OCI-LY3 (cell line): ENCODE results near the gene RING1.

Experiments
- EZH2phosphoT487 ChIP-seq: fragments of 200-600 bp; shearing (Covaris generic); IDR thresholded peaks from 2 replicates; pipeline ENCODE4 v1.6.1; 2018; ENCODE audit warnings: antibody characterized with exemption, mixed run types, low read depth
- TF ChIP-seq, protein P1 (sequence below): fragments of 200-600, 300-600 bp; sonication (generic); IDR thresholded peaks from 2 replicates; pipeline ENCODE4 v1.5.1; 2014; ENCODE audit warnings: antibody characterized with exemption, low read length, low read depth

DNA sequence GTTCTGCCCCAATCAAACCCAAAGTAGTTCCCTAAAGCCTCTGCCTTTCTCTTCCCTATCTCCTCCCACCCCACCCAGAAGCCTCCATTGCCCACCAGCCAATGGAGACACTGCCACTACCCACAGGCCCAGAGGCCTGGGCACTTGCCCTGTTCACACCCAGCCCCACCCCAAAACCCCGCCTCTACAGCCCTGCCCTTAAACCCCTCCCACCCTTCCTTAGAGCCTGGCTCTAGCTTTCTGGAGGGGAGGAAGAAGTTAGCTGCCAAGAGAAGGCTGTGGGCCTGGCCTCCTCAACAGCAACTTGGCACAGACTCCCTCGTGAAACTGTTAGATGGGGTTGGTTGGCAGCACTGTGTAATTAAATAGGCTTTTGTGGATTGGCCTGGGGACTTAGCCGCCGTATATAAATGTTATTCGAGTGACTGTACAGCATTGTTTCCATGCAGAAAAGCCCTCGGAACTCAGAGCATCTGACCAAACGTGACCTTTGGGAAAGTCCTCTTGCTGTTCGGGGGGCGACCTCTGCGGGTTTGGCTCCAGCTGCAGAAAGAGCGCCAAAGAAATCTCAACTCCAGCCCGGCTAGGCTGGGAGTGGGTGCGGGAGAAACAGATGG, 47.5 kb upstream of the RING1 start:
- TF ChIP-seq, protein P1, sequence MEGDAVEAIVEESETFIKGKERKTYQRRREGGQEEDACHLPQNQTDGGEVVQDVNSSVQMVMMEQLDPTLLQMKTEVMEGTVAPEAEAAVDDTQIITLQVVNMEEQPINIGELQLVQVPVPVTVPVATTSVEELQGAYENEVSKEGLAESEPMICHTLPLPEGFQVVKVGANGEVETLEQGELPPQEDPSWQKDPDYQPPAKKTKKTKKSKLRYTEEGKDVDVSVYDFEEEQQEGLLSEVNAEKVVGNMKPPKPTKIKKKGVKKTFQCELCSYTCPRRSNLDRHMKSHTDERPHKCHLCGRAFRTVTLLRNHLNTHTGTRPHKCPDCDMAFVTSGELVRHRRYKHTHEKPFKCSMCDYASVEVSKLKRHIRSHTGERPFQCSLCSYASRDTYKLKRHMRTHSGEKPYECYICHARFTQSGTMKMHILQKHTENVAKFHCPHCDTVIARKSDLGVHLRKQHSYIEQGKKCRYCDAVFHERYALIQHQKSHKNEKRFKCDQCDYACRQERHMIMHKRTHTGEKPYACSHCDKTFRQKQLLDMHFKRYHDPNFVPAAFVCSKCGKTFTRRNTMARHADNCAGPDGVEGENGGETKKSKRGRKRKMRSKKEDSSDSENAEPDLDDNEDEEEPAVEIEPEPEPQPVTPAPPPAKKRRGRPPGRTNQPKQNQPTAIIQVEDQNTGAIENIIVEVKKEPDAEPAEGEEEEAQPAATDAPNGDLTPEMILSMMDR: no peak
- TF ChIP-seq EZH2phosphoT487: no peak
